ENCODE measurements around the gene NCKAP5.

- no peak for TF ChIP-seq CTCF (IDR thresholded peaks at IDR 0.05)
- no peak for TF ChIP-seq POLR2A (IDR thresholded peaks at IDR 0.05)
These were observed 792.0 kb downstream of the NCKAP5 start for GRCh38 chr2:132776287-132776686.

All from ovary (tissue), 3 donors.